IPS-15b (cell line): ENCODE data around the gene ARPC1A.

ENCODE experiments used
- H3K27me3 ChIP-seq: one replicate; pipeline ENCODE4 v1.6.1; 2013; ENCODE audit warnings: low read length; ENCODE audit not compliant: control insufficient read depth, insufficient read depth
- H3K36me3 ChIP-seq: one replicate; pipeline ENCODE4 v1.6.1; 2013; ENCODE audit warnings: low read length; ENCODE audit not compliant: control insufficient read depth, insufficient read depth
- H3K4me1 ChIP-seq: one replicate; pipeline ENCODE4 v1.6.1; 2013; ENCODE audit warnings: mild to moderate bottlenecking, low read length; ENCODE audit not compliant: control insufficient read depth, insufficient read depth
- H3K4me3 ChIP-seq: one replicate; pipeline ENCODE4 v1.5.1; 2013; ENCODE audit warnings: low read depth, low read length
- H3K9ac ChIP-seq: one replicate; pipeline ENCODE4 v1.6.1; 2013; ENCODE audit warnings: low read depth, mild to moderate bottlenecking, low read length
- H3K9me3 ChIP-seq: one replicate; pipeline ENCODE4 v1.6.1; 2013; ENCODE audit warnings: mild to moderate bottlenecking, low read length; ENCODE audit not compliant: control insufficient read depth, insufficient read depth

Gene ARPC1A

DNA sequence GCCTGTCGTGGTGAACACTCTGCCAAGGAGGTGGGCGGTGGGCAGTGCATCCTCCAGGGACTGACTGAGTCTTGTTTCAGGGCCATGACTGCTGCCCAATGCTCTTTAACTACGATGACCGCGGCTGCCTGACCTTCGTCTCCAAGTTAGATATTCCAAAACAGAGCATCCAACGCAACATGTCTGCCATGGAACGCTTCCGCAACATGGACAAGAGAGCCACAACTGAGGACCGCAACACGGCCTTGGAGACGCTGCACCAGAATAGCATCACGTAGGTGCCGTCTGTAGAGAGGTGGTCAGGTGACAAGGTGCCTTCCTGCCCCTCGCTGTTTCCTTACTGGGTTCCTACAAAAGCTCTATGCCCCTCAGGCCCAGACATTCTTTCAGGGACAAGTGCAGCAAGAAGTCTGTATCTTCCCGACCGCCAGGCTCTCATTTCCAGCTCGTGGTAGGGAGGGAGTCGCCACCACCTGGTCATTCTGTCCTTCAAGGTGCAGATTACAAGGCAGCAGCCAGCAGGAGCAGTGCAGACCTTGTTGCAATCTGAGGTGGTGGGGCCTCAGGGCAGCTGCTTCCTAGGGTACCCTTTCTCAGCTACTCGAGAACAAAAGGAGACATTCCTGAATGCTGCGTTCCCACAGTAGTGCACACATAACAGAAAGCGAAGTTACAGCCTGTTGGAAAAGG is 33.9 kb downstream of the ARPC1A start:
- Histone ChIP-seq H3K9ac (no peak overlapping the region), H3K4me3 (no peak overlapping the region), H3K27me3 (no peaks in the 10 kb centered on the region), H3K9me3 (no peaks in the 10 kb centered on the region), H3K4me1 (no peaks in the 10 kb centered on the region), H3K36me3 (peaks cover 29% of the 10 kb centered on the region)

- H3K9me3 ChIP-seq = no peaks in the 10 kb centered on the region
- H3K9ac ChIP-seq = no peak overlapping the region
- H3K4me1 ChIP-seq = peaks cover 4% of the 10 kb centered on the region
- no peak overlapping the region for H3K4me3 ChIP-seq
- H3K36me3 ChIP-seq = peaks cover 31% of the 10 kb centered on the region
- no peaks in the 10 kb centered on the region for H3K27me3 ChIP-seq
Observed at GRCh38 chr7:99362801-99363200, 37.1 kb downstream of the ARPC1A start.

DNA sequence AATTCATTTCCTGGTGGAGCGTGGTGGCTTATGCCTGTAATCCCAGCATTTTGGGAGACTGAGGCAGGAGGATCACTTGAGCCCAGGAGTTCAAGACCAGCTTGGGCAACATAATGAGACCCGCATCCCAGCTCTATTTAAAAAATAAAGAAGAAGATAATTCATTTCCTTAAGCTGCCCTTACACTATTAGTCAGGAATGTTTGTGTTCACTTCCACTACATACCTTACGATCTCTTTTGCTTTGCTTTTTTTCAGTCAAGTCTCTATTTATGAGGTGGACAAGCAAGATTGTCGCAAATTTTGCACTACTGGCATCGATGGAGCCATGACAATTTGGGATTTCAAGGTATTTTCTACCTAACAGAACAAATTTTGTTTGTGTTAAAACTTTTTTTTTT is 37.6 kb downstream of the ARPC1A start:
- H3K4me1 ChIP-seq = peaks cover 4% of the 10 kb centered on the region
- H3K9me3 ChIP-seq = no peaks in the 10 kb centered on the region
- H3K36me3 ChIP-seq = peaks cover 27% of the 10 kb centered on the region
- H3K27me3 ChIP-seq = no peaks in the 10 kb centered on the region
- H3K9ac ChIP-seq = no peak overlapping the region
- H3K4me3 ChIP-seq = no peak overlapping the region

DNA sequence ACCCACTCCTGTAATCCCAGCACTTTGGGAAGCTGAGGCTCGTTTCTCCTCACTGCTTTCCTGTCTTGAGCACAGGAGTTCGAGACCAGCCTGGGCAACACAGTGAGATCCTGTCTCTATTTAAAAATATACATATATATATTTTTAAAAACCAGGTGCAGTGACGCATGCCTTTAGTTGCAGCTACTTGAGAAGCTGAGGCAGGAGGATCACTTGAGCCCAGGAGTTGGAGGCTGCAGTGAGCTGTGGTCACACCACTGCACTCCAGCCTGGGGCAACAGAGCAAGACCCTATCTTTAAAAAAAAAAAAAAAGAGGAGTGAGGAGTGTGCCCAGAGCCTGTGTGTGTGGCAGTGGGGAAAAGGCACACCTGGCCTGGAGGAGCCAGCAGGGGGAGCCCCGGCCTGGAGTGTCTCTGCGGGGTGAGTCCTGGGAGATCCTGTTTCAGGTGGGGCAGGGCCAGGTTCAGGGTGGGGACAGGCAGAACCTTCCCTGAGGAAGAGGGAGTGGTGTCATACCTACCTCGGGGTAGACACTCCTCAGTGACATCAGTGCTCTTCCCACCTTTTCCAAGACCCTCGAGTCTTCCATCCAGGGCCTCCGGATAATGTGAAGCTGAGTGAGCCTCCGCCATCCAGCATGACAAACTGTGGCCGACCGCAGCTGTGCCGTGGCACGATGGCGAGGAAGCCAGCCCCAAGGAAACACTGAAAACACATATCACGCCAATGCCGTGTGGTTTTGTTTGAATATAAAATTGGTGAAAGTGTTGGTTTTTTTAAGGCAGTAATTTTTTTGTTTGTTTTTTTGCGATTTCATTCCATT is 39.8 kb downstream of the ARPC1A start:
- Histone ChIP-seq H3K4me3 (no peak overlapping the region), H3K4me1 (peaks cover 4% of the 10 kb centered on the region), H3K9ac (no peak overlapping the region), H3K27me3 (no peaks in the 10 kb centered on the region), H3K9me3 (no peaks in the 10 kb centered on the region), H3K36me3 (peaks cover 16% of the 10 kb centered on the region)

- H3K4me1 ChIP-seq = peaks cover 4% of the 10 kb centered on the region
- H3K36me3 ChIP-seq = peaks cover 10% of the 10 kb centered on the region
- no peak overlapping the region for H3K4me3 ChIP-seq
- no peaks in the 10 kb centered on the region for H3K9me3 ChIP-seq
- H3K27me3 ChIP-seq = no peaks in the 10 kb centered on the region
- no peak overlapping the region for H3K9ac ChIP-seq
Observed at GRCh38 chr7:99366646-99367045, 40.9 kb downstream of the ARPC1A start.

- Histone ChIP-seq H3K36me3 (peaks cover 7% of the 10 kb centered on the region), H3K27me3 (no peaks in the 10 kb centered on the region), H3K4me3 (no peak overlapping the region), H3K9me3 (no peaks in the 10 kb centered on the region), H3K9ac (no peak overlapping the region), H3K4me1 (peaks cover 7% of the 10 kb centered on the region)
Observed at GRCh38 chr7:99368750-99369389, 43.2 kb downstream of the ARPC1A start.

DNA sequence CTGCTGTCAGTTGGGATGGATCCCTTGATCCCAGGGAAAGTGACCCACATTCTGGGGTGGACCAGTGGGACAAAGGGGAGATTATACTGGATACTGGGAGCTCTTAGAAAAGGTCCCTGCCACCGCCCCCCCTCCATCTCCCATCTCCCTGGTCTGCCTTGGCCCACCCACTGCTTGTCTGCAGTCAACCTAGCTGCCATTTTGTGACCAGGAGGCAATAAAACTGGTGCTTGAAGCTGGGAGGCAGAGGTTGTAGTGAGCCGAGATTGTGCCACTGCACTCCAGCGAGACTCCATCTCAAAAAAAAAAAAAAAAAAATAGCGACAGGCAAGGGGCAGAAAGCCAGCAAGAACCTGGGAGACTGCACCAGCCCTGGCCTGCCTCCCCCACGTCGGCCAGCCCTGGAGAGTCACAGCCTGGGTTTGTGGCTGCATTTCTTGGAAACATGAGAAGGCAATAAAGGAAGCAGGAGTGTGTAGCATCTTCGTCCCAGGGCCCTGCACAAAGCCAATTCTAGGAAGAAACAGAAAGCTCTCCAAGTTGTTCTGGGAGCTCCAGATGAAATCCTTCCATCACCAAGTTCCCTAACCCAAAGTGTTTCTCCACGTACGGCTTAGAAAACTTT is 44.2 kb downstream of the ARPC1A start:
- Histone ChIP-seq H3K27me3 (no peaks in the 10 kb centered on the region), H3K4me3 (no peak overlapping the region), H3K4me1 (peaks cover 7% of the 10 kb centered on the region), H3K9me3 (no peaks in the 10 kb centered on the region), H3K9ac (no peak overlapping the region), H3K36me3 (peaks cover 3% of the 10 kb centered on the region)

GRCh38 chr7:99371376-99371920 is 45.8 kb downstream of the ARPC1A start:
- Histone ChIP-seq H3K9ac (no peak overlapping the region), H3K4me3 (no peak overlapping the region), H3K9me3 (no peaks in the 10 kb centered on the region), H3K36me3 (no peaks in the 10 kb centered on the region), H3K4me1 (peaks cover 3% of the 10 kb centered on the region), H3K27me3 (no peaks in the 10 kb centered on the region)

- H3K4me1 ChIP-seq = peaks cover 3% of the 10 kb centered on the region
- peak overlapping the region; percentile 24 for H3K9ac ChIP-seq
- peak overlapping the region; percentile 13 for H3K4me3 ChIP-seq
- H3K27me3 ChIP-seq = no peaks in the 10 kb centered on the region
- H3K9me3 ChIP-seq = no peaks in the 10 kb centered on the region
- H3K36me3 ChIP-seq = no peaks in the 10 kb centered on the region
Observed at GRCh38 chr7:99372275-99373090, 46.8 kb downstream of the ARPC1A start.

- Histone ChIP-seq H3K4me1 (peaks cover 3% of the 10 kb centered on the region), H3K4me3 (peak overlapping the region; percentile 80), H3K9ac (peak overlapping the region; percentile 73), H3K27me3 (no peaks in the 10 kb centered on the region), H3K36me3 (no peaks in the 10 kb centered on the region), H3K9me3 (no peaks in the 10 kb centered on the region)
Observed at GRCh38 chr7:99373091-99374066, 47.7 kb downstream of the ARPC1A start.
